GM21367 (cell line): Measurements from ENCODE around the gene LTB4R.

Experiments used
- ATAC-seq: cut with Tn5 transposase; IDR thresholded peaks from one replicate; pipeline ENCODE4 v1.9.1; 2021; ENCODE audit not compliant: unreplicated experiment

The LTB4R gene

DNA sequence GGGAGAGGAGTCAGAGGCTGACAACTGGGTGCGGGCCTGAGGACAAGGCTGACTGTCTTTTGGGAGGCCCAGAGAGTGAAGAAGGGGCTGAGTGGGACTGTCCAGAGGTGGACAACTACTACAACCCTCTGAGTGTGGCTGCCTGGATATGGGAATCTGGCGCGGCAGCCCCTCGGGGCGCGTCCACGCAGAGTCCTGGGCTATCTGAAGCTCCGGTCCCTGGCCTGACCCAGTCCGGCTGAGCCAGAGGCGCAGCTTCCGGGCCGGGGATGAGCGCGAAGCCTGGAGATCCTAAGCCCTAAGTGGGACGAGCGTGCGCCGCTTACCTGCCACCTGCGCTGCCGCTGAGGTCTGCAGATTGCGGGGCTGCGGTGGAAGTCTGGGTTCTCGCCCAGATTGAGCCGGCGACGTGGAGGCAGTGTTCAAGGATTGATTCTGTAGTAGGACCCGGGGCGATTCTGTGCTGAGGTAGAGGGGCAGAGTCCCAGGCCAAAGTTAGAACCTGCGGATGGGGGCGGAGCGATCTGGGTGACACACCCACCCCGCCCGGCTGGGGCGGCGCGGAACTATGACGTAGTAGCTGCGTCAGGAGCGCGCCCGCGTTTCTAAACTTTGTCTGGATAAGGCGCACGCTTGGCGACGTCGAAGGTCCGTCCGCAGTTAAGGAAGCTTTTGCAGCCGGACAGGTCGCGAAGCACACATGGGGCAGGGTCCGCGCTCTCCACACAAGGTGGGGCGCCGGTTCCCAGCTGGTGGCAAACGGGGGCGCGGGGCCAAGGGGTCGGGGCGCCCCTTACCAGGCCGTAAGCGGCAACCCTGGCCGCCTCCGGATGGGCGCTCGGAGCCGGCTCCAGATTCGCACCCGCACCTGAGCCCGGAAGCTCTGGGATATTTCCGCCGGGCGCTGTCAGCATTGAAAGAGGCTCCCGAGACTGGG lies 11.8 kb upstream of the LTB4R start, which contains the start of the genes DHRS1 and NOP9:
Gene DHRS1, minus strand, starts transcription at position 526 of the 937 bp plus-strand sequence. CDS start 674 bp downstream, outside the sequence.
Gene NOP9, plus strand, starts transcription at position 596 of the 937 bp plus-strand sequence. Its CDS starts 105 bp downstream, at position 701.
- ATAC-seq: peak; percentile 57

DNA sequence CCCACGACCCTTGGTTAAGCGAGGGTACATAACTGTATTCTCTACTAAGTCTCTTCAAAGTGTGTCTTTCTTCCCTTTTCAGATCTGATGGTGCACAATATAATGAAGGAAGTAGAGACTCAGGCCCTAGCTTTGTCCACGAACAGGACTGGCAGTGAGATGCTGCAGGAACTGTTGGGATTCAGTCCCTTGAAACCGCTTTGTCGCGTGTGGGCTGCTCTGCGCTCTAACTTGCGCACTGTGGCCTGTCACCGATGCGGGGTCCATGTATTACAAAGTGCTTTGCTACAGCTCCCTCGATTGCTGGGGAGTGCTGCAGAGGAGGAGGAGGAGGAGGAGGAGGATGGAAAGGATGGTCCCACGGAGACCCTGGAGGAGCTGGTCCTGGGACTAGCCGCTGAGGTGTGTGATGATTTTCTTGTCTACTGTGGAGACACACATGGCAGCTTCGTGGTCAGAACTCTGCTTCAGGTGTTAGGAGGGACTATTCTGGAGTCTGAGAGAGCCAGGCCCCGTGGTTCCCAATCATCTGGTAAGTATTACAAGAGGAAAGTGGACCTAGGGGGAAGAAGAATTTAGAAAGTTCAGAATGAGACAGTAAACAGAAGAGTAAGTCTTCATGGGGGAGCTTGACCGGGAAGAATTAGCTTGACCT lies 10.8 kb upstream of the LTB4R start:
- no peak for ATAC-seq

GRCh38 chr14:24304019-24304387 lies 7.3 kb upstream of the LTB4R start:
- ATAC-seq: no peak

- no peak for ATAC-seq
These were observed 4.1 kb upstream of the LTB4R start for GRCh38 chr14:24307156-24307574.

DNA sequence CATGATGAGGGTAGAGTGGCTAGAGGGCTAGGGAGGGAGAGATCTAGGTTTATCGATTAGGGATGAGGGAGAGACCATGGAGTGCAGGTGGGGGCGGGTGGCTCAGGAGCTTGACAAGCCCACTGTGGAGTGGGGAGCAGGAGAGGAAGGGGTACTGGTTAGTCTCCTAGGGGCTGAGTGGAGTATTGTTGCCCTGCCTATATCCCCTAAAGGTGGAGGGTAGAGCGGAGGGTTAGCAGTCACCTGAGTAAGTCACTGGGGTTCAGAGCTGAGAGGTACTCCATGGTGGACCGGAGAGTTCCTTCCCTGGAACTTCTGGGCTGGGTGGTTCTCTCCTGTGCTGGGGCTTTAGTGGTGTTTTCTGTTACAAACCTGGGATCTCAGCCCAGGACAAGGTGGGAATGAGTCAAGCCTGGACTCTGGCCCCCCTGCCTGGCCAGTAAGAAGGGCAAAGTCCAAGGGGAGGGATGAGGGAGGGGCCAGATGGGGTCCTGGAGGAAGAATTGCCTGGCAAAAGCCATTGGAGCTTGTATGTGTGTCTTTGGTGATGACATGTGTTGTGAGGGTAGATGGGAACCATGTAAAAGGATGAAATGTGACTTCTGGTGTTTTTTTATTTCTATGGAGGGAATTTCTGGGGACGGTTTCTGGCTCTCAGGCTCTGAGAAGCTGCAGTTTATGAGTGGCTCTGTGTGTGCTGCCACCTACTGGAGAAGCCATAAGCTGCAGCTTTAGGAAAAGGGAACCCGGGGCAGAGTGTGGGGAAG lies 3.5 kb upstream of the LTB4R start, which contains the start of gene CIDEB:
Gene CIDEB, minus strand, starts transcription at position 403 of the 767 bp plus-strand sequence. Its CDS starts 119 bp downstream, at position 284.
- ATAC-seq: no peak

DNA sequence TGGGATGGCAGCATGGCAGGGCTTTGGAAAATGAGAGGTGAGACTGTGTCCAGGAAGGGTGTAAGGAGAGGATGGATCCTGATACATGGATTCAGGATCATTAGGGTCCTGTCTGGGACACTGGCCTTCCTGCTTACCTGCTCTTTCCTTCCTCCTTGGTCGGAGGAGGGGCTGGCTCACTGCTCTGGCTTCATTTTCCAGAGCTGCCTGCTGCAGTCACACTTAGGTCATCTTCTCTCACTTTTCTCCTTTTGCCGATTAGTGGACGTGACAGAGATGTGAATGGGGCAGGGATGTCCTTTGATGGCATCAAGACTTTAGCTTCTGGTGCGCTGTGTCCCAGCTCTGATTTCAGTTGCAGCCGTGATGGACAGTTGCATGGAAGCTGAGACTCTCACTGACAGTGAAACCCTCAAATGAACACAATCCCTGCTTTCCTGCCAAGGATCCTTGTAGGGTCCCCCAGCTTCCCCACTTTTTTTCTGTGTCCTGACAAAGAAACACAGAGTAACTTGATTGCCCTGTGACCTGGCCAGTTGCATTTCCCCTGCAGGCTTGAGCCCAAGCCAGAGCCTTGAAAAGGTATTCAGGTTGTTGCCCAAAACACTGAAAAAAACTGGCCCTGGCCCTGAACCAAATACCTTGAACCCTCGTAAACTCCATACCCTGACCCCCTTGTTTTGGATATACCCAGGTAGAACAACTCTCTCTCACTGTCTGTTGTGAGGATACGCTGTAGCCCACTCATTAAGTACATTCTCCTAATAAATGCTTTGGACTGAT lies 2.8 kb upstream of the LTB4R start:
- ATAC-seq: no peak

DNA sequence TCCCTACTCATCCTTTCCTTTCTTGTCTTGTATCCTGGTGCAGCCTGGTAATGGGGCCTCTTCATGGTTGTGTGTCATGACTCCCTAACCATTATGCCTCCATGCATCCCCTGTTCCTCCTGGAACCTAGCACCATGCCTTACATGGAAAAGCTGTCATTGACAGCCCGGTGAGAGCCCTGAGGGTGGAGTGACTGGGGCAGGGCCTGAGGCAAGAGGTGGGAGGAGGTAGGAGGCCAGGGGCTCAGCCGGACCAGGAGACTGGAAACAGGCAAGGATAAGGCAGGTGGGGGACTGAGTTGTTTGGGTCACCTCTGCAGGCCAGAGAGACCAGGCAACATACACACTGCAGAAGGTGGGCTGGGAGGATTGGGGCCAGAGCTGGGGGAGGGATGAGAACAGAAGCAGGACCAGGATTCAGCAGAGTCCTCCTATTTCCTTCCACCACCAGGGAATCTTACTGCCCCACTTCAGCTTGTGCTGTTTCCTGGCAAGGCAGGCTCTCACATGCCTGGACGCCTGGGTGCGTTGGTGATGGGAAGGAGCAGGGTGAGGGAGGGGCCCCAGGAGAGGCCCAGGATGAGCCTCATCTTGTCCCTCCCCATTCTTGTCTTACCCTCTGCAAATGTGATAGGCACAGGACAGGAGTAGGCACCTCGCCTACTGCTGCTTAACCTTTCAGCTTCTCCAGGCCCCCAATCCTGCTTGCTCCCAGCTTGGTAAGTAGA lies 1.6 kb upstream of the LTB4R start, which contains the start of gene LTB4R2:
Gene LTB4R2, plus strand, starts transcription at position 603 of the 727 bp plus-strand sequence. CDS start 525 bp downstream, outside the sequence.
- ATAC-seq: no peak

DNA sequence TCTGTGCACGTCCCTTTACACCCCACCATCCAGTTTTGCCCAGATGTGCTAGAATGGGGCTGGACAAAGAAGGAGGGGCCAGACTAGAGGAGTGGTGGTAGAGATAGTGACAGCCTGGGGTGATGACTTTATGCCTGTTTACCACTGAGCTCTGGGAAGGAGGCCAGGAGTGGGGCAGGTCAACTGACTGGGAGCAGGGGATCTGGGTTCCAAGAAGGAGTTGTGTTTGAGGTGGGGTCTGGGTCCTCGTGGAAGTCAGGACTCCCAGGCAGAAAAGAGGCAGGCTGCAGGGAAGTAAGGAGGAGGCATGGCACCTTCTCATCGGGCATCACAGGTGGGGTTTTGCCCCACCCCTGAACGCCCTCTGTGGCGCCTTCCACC lies 1.0 kb upstream of the LTB4R start:
- ATAC-seq: no peak

DNA sequence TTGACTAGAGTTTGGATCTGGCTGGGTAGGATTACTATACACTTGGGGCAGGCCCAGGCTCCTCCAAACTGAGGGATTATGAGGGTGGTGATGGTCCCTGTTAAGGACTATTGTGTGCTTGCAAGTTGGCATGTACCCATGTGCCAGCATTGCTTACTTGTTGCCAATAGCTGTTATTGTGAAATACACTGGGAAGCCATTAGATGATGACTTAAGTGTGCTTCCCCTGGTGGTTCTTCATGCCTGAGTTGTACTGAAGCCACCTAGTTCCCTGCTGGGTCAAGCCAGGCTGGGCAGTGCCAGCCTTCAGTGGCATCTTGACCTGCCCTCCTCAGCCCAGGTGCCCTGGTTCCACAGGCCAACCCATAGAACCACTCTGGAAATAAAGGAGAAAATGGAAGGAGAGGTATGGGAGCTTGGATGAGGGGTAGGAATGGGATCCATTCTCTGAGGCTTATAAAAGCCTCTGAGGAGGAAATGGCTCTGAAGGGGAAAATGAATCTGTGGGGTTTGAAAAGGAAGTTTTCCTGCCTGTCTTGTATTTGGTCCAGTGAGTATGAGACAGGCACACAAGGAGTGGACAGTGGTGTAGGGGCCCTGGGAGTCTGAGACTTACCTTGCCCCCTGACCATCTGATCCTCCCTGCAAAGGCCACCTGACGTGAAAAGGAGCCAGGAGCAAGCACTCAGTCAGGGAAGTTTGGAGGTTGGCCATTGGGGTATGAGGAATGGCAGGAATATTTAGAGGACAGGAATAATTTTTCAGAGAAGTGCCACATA lies 724 bp downstream of the LTB4R start:
- no peak for ATAC-seq

- ATAC-seq: no peak
These were observed 1.6 kb downstream of the LTB4R start for GRCh38 chr14:24312736-24313507.

DNA sequence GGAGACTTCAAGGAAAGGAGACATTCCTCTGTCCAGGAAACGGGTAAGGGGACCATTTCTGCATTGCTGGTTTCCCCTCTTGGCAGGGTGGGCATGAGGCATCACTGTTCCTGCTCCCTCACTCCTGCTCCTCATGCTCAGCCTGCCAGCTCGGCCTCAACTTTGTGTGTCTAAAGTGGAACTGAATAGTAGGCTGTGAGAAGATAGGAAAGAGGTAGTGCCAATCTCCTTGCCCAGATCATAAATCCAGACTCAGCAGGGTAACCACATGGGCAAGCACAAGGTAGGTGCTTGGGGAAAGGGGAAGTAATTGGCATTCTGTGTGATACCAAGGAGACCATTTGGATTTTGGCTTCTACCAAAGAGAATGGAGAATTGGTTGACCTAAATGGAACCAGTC lies 2.6 kb downstream of the LTB4R start:
- ATAC-seq: no peak

DNA sequence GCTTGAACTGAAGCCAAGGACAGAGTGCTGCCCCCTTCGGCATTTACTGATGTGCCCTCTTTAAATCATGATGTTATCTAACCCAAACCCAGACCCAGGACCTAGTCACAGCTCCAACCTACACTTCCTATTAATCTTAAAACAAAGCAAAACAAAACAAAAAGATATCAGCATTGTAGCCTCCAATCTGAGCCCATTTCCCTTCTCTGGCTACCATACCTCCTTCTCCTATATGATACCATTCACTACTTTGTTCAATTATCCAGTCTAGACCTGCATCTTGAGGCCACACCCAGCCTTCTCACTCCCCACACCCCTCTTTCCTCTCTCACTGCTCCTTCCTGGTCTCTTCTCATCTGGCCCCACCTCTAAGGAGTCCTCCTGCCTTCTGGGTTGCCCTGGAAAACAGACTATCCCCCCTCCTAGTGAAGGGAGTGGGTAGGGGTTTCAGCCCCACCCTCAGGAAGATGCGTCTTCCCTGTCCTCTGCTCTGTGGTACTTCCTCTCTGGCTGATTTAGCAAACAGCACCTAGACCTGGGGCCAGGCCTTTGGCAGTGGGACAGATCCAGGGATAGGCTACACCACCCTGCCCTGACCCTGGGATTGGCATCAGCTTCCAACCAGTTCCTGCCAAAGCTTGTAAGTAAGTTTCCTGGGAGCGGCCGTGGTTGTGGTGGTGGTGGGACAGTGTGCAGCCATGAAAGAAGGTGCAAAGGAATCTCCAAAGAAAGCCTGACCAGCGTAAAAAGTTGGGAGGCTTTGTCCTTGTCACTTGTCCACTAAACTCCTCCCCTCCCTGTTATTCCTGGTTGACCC lies 3.3 kb downstream of the LTB4R start:
- no peak for ATAC-seq

GRCh38 chr14:24315243-24315806 lies 4.0 kb downstream of the LTB4R start:
- no peak for ATAC-seq

GRCh38 chr14:24315807-24316596 lies 4.7 kb downstream of the LTB4R start:
- ATAC-seq: no peak

- ATAC-seq: no peak
These were observed 5.3 kb downstream of the LTB4R start for GRCh38 chr14:24316597-24316950.
